ENCODE data around the gene TSR3. TPM values are rescaled to one million over a fixed set of nuclear protein-coding genes. Genes with fewer than 3 reads are reported as not detected.

TSR3 gene
- total and polyA plus RNA-seq, 4 donors, result 20.3 to 29.9 (median 28.9) TPM

GRCh38 chr16:1334739-1335138 lies 16.9 kb downstream of the TSR3 start:
- H3K4me3 ChIP-seq (ENCODE audit: low read depth in 1 of 3, low read length in 3 of 3), result no peak overlapping the region

GRCh38 chr16:1333854-1334700 lies 17.6 kb downstream of the TSR3 start:
- H3K4me1 ChIP-seq (ENCODE audit: control insufficient read depth in 4 of 4, insufficient read depth in 4 of 4, low read length in 3 of 4), result peaks cover 6 to 15% (median 12%) of the 10 kb centered on the region in 4 donors
- 4% methylated on average over 78 of the region's 78 CpGs for WGBS
- DNase-seq (ENCODE audit: low spot score), result no peak
- H3K4me3 ChIP-seq (ENCODE audit: low read depth in 1 of 3, low read length in 3 of 3), result peak overlapping the region in 1 of 3 donors; percentile 49
- H3K27ac ChIP-seq (ENCODE audit: low read depth in 1 of 2, low read length in 2 of 2), result no peak overlapping the region
- TF ChIP-seq TAF1 (conservative IDR thresholded peaks at IDR 0.05) (no peak), HNF4G (IDR thresholded peaks at IDR 0.05) (no peak), NR2F2 (IDR thresholded peaks at IDR 0.05) (no peak), JUND (IDR thresholded peaks at IDR 0.05) (no peak), HNF4A (conservative IDR thresholded peaks at IDR 0.05) (no peak), RXRA (IDR thresholded peaks at IDR 0.05) (no peak), ATF3 (IDR thresholded peaks at IDR 0.05) (no peak), MAX (IDR thresholded peaks at IDR 0.05) (no peak), YY1 (IDR thresholded peaks at IDR 0.05) (no peak), GABPA (IDR thresholded peaks at IDR 0.05 in 1 of 2, conservative IDR thresholded peaks at IDR 0.05 in 1 of 2) (no peak)
- TF ChIP-seq, protein P1, sequence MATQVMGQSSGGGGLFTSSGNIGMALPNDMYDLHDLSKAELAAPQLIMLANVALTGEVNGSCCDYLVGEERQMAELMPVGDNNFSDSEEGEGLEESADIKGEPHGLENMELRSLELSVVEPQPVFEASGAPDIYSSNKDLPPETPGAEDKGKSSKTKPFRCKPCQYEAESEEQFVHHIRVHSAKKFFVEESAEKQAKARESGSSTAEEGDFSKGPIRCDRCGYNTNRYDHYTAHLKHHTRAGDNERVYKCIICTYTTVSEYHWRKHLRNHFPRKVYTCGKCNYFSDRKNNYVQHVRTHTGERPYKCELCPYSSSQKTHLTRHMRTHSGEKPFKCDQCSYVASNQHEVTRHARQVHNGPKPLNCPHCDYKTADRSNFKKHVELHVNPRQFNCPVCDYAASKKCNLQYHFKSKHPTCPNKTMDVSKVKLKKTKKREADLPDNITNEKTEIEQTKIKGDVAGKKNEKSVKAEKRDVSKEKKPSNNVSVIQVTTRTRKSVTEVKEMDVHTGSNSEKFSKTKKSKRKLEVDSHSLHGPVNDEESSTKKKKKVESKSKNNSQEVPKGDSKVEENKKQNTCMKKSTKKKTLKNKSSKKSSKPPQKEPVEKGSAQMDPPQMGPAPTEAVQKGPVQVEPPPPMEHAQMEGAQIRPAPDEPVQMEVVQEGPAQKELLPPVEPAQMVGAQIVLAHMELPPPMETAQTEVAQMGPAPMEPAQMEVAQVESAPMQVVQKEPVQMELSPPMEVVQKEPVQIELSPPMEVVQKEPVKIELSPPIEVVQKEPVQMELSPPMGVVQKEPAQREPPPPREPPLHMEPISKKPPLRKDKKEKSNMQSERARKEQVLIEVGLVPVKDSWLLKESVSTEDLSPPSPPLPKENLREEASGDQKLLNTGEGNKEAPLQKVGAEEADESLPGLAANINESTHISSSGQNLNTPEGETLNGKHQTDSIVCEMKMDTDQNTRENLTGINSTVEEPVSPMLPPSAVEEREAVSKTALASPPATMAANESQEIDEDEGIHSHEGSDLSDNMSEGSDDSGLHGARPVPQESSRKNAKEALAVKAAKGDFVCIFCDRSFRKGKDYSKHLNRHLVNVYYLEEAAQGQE (IDR thresholded peaks at IDR 0.05), result no peak
- peaks cover 0 to 2% (median 0%) of the 10 kb centered on the region in 4 donors for H3K27me3 ChIP-seq (ENCODE audit: control insufficient read depth in 4 of 4, insufficient read depth in 4 of 4, low read length in 3 of 4)
- H3K9ac ChIP-seq (ENCODE audit: low read depth in 1 of 2, low read length in 2 of 2), result no peak overlapping the region
- peaks cover 0 to 3% (median 0%) of the 10 kb centered on the region in 4 donors for H3K9me3 ChIP-seq (ENCODE audit: control insufficient read depth in 4 of 4, low read length in 3 of 4)
- no peaks in the 10 kb centered on the region for H3K36me3 ChIP-seq (ENCODE audit: control insufficient read depth in 4 of 4, insufficient read depth in 3 of 4, low read depth in 1 of 4, low read length in 3 of 4)

More at GRCh38 chr16:1334739-1335138, 16.9 kb downstream of the TSR3 start:
- H3K27ac ChIP-seq (ENCODE audit: low read depth in 1 of 2, low read length in 2 of 2), result no peak overlapping the region
- H3K4me1 ChIP-seq (ENCODE audit: control insufficient read depth in 4 of 4, insufficient read depth in 4 of 4, low read length in 3 of 4), result peaks cover 6 to 15% (median 12%) of the 10 kb centered on the region in 4 donors
- TF ChIP-seq RAD21 (IDR thresholded peaks at IDR 0.05) (no peak), JUND (IDR thresholded peaks at IDR 0.05) (no peak), FOXA1 (IDR thresholded peaks at IDR 0.05) (no peak), YY1 (IDR thresholded peaks at IDR 0.05) (no peak), HNF4A (conservative IDR thresholded peaks at IDR 0.05) (no peak), SP1 (IDR thresholded peaks at IDR 0.05) (no peak), ATF3 (IDR thresholded peaks at IDR 0.05) (no peak), MAX (IDR thresholded peaks at IDR 0.05) (no peak), RXRA (IDR thresholded peaks at IDR 0.05) (no peak), TAF1 (conservative IDR thresholded peaks at IDR 0.05) (no peak), GABPA (IDR thresholded peaks at IDR 0.05 in 1 of 2, conservative IDR thresholded peaks at IDR 0.05 in 1 of 2) (no peak), NR2F2 (IDR thresholded peaks at IDR 0.05) (no peak)
- TF ChIP-seq, protein P1 (IDR thresholded peaks at IDR 0.05), result no peak
- WGBS, result 44% methylated on average over 9 of the region's 9 CpGs
- no peaks in the 10 kb centered on the region for H3K36me3 ChIP-seq (ENCODE audit: control insufficient read depth in 4 of 4, insufficient read depth in 3 of 4, low read depth in 1 of 4, low read length in 3 of 4)
- H3K9me3 ChIP-seq (ENCODE audit: control insufficient read depth in 4 of 4, low read length in 3 of 4), result peaks cover 0 to 3% (median 0%) of the 10 kb centered on the region in 4 donors
- H3K27me3 ChIP-seq (ENCODE audit: control insufficient read depth in 4 of 4, insufficient read depth in 4 of 4, low read length in 3 of 4), result peaks cover 0 to 2% (median 0%) of the 10 kb centered on the region in 4 donors
- no peak overlapping the region for H3K9ac ChIP-seq (ENCODE audit: low read depth in 1 of 2, low read length in 2 of 2)
- DNase-seq (ENCODE audit: low spot score), result no peak

Measured in liver (tissue), 9 donors.